GM21717 (cell line): ENCODE measurements around the gene ITPKB.
"Not testable (repeated sequence)": the region's sequence is repeated elsewhere in the genome, so short reads cannot be mapped to it uniquely, and the experiment has no call there.

Experiments
- ATAC-seq: cut with Tn5 transposase; IDR thresholded peaks from one replicate; pipeline ENCODE4 v1.9.1; 2021; ENCODE audit warnings: mild to moderate bottlenecking, moderate library complexity; ENCODE audit not compliant: unreplicated experiment

The ITPKB gene

GRCh38 chr1:226629210-226629895, 109.7 kb downstream of the ITPKB start:
- ATAC-seq = no peak

- no peak for ATAC-seq
Observed at GRCh38 chr1:226628612-226629155, 110.4 kb downstream of the ITPKB start.

- ATAC-seq = no peak
Observed at GRCh38 chr1:226627924-226628611, 111.0 kb downstream of the ITPKB start.

- ATAC-seq = no peak
Observed at GRCh38 chr1:226627050-226627755, 111.9 kb downstream of the ITPKB start.

- peak; percentile 74 for ATAC-seq
Observed at GRCh38 chr1:226626577-226626956, 112.5 kb downstream of the ITPKB start.

GRCh38 chr1:226625832-226626576, 113.1 kb downstream of the ITPKB start:
- ATAC-seq = peak; percentile 14

- ATAC-seq = no peak
Observed at GRCh38 chr1:226625326-226625725, 113.8 kb downstream of the ITPKB start.

- ATAC-seq = no peak
Observed at GRCh38 chr1:226624526-226624925, 114.6 kb downstream of the ITPKB start.

GRCh38 chr1:226622012-226622411, 117.1 kb downstream of the ITPKB start:
- no peak for ATAC-seq

GRCh38 chr1:226619031-226619430, 120.1 kb downstream of the ITPKB start:
- ATAC-seq = no peak

GRCh38 chr1:226618380-226618779, 120.7 kb downstream of the ITPKB start:
- ATAC-seq = no peak

GRCh38 chr1:226617719-226618118, 121.4 kb downstream of the ITPKB start:
- not testable (repeated sequence) for ATAC-seq

- no peak for ATAC-seq
Observed at GRCh38 chr1:226617109-226617508, 122.0 kb downstream of the ITPKB start.

- no peak for ATAC-seq
Observed at GRCh38 chr1:226616636-226617035, 122.4 kb downstream of the ITPKB start.

- no peak for ATAC-seq
Observed at GRCh38 chr1:226615876-226616275, 123.2 kb downstream of the ITPKB start.

- ATAC-seq = not testable (repeated sequence)
Observed at GRCh38 chr1:226611980-226612379, 127.1 kb downstream of the ITPKB start.

GRCh38 chr1:226611301-226611700, 127.8 kb downstream of the ITPKB start:
- no peak for ATAC-seq

- no peak for ATAC-seq
Observed at GRCh38 chr1:226610671-226611070, 128.4 kb downstream of the ITPKB start.

- ATAC-seq = no peak
Observed at GRCh38 chr1:226609836-226610455, 129.1 kb downstream of the ITPKB start.

GRCh38 chr1:226608699-226609505, 130.2 kb downstream of the ITPKB start:
- no peak for ATAC-seq
